OCI-LY1 (cell line): ENCODE results near the gene GRPEL1.

Source experiments
- H2AFZ ChIP-seq: fragments of 200-600 bp; sonication (generic), shearing (Covaris generic); 2 replicates; pipeline ENCODE4 v1.6.0; 2014; ENCODE audit warnings: antibody characterized with exemption, mild to moderate bottlenecking, low read length
- H3F3A ChIP-seq: fragments of 200-600 bp; sonication (generic), shearing (Covaris generic); 2 replicates; pipeline ENCODE4 v1.6.0; 2014; ENCODE audit warnings: mild to moderate bottlenecking, antibody characterized with exemption, low read length, moderate library complexity; ENCODE audit not compliant: insufficient read depth
- H3K27ac ChIP-seq: fragments of 200-600 bp; sonication (generic); 2 replicates; pipeline ENCODE4 v1.5.1; 2014; ENCODE audit warnings: low read length, mixed run types, mild to moderate bottlenecking, low read depth; ENCODE audit not compliant: poor library complexity, severe bottlenecking
- H3K27me3 ChIP-seq: fragments of 200-600 bp; sonication (generic); 2 replicates; pipeline ENCODE4 v1.6.0; 2014; ENCODE audit warnings: antibody characterized with exemption, mild to moderate bottlenecking, low read length, moderate library complexity; ENCODE audit not compliant: insufficient read depth
- H3K36me3 ChIP-seq: fragments of 200-600 bp; sonication (generic); 2 replicates; pipeline ENCODE4 v1.6.1; 2014; ENCODE audit warnings: mild to moderate bottlenecking, antibody characterized with exemption, low read length, moderate library complexity, mixed read lengths; ENCODE audit not compliant: insufficient read depth
- H3K4me1 ChIP-seq: fragments of 200-600 bp; sonication (generic); 2 replicates; pipeline ENCODE4 v1.5.1; 2014; ENCODE audit warnings: mild to moderate bottlenecking, low read length, moderate library complexity; ENCODE audit not compliant: insufficient read depth, severe bottlenecking
- H3K4me2 ChIP-seq: fragments of 200-600 bp; sonication (generic), shearing (Covaris generic); 2 replicates; pipeline ENCODE4 v1.6.1; 2014; ENCODE audit warnings: low read length
- H3K4me3 ChIP-seq: fragments of 200-600 bp; sonication (generic); 2 replicates; pipeline ENCODE4 v1.5.1; 2014; ENCODE audit warnings: low read length, low read depth, mild to moderate bottlenecking, mixed read lengths; ENCODE audit not compliant: poor library complexity, severe bottlenecking
- H3K79me2 ChIP-seq: fragments of 200-600 bp; shearing (Covaris generic); 2 replicates; pipeline ENCODE4 v1.6.1; 2016; ENCODE audit warnings: mixed run types, low read length, mixed read lengths; ENCODE audit not compliant: insufficient read depth
- H3K9ac ChIP-seq: fragments of 200-600 bp; sonication (generic), shearing (Covaris generic); 2 replicates; pipeline ENCODE4 v1.6.1; 2014; ENCODE audit warnings: mild to moderate bottlenecking, low read length, mixed read lengths
- H3K9me2 ChIP-seq: fragments of 200-600 bp; sonication (generic), shearing (Covaris generic); 2 replicates; pipeline ENCODE4 v1.6.1; 2014; ENCODE audit warnings: low read depth, mild to moderate bottlenecking, low read length, mixed read lengths
- H3K9me3 ChIP-seq: fragments of 200-600 bp; shearing (Covaris generic); 2 replicates; pipeline ENCODE4 v1.6.1; 2014; ENCODE audit warnings: low read length, mixed read lengths
- H4K20me1 ChIP-seq: fragments of 200-600 bp; sonication (generic), shearing (Covaris generic); 2 replicates; pipeline ENCODE4 v1.6.0; 2016; ENCODE audit warnings: mild to moderate bottlenecking, low read length; ENCODE audit not compliant: insufficient read depth
- CTCF ChIP-seq: fragments of 200-600 bp; sonication (generic), shearing (Covaris generic); IDR thresholded peaks from 2 replicates; pipeline ENCODE4 v1.5.1; 2017; ENCODE audit warnings: mild to moderate bottlenecking, antibody characterized with exemption, low read length, moderate library complexity, mixed read lengths
- EZH2 ChIP-seq: fragments of 200-600 bp; sonication (generic), shearing (Covaris generic); IDR thresholded peaks from 2 replicates; pipeline ENCODE4 v1.8.0; 2017; ENCODE audit warnings: borderline replicate concordance, mixed run types, mild to moderate bottlenecking, antibody characterized with exemption, low read length, moderate library complexity, mixed read lengths

Gene GRPEL1

GRCh38 chr4:7068279-7068842, 497 bp upstream of the GRPEL1 start:
- H3K4me3 ChIP-seq = peak overlapping the region; percentile 77
- H3F3A ChIP-seq = no peaks in the 10 kb centered on the region
- H3K36me3 ChIP-seq = peaks cover 20% of the 10 kb centered on the region; the same call in 1 of the 2 replicates
- H3K79me2 ChIP-seq = peaks cover 16% of the 10 kb centered on the region
- no peaks in the 10 kb centered on the region for H3K9me2 ChIP-seq
- no peaks in the 10 kb centered on the region for H4K20me1 ChIP-seq
- TF ChIP-seq EZH2 (no peak), CTCF (peak; percentile 9; the same call in 1 of the 2 replicates)
- peaks cover 20% of the 10 kb centered on the region for H3K4me1 ChIP-seq
- no peak overlapping the region for H3K27ac ChIP-seq
- H3K9ac ChIP-seq = peak overlapping the region; percentile 85
- H3K27me3 ChIP-seq = no peaks in the 10 kb centered on the region
- no peaks in the 10 kb centered on the region for H3K9me3 ChIP-seq
- peak overlapping the region; percentile 94 for H3K4me2 ChIP-seq
- H2AFZ ChIP-seq = no peak overlapping the region

- H3K27me3 ChIP-seq = no peaks in the 10 kb centered on the region
- H3K9me3 ChIP-seq = no peaks in the 10 kb centered on the region
- peak overlapping the region; percentile 77 for H3K4me3 ChIP-seq
- peaks cover 16% of the 10 kb centered on the region for H3K79me2 ChIP-seq
- H4K20me1 ChIP-seq = no peaks in the 10 kb centered on the region
- TF ChIP-seq CTCF = no peak
- no peak for TF ChIP-seq EZH2
- peaks cover 28% of the 10 kb centered on the region for H3K36me3 ChIP-seq
- no peak overlapping the region for H2AFZ ChIP-seq
- no peaks in the 10 kb centered on the region for H3F3A ChIP-seq
- H3K9me2 ChIP-seq = no peaks in the 10 kb centered on the region
- H3K9ac ChIP-seq = peak overlapping the region; percentile 89
- peak overlapping the region; percentile 1 for H3K27ac ChIP-seq
- peak overlapping the region; percentile 77 for H3K4me2 ChIP-seq
- peaks cover 20% of the 10 kb centered on the region for H3K4me1 ChIP-seq
Measured at GRCh38 chr4:7067126-7067451, 775 bp downstream of the GRPEL1 start.

- Histone ChIP-seq H3K27me3 (no peaks in the 10 kb centered on the region), H3K4me2 (peak overlapping the region; percentile 77), H3K4me1 (peaks cover 20% of the 10 kb centered on the region), H3K27ac (no peak overlapping the region), H3K9me3 (no peaks in the 10 kb centered on the region), H3K9ac (peak overlapping the region; percentile 89), H3K4me3 (peak overlapping the region; percentile 77), H3K9me2 (no peaks in the 10 kb centered on the region), H3K79me2 (peaks cover 16% of the 10 kb centered on the region), H3F3A (no peaks in the 10 kb centered on the region), H3K36me3 (peaks cover 34% of the 10 kb centered on the region), H4K20me1 (no peaks in the 10 kb centered on the region), H2AFZ (no peak overlapping the region)
- TF ChIP-seq EZH2 = no peak
- no peak for TF ChIP-seq CTCF
Measured at GRCh38 chr4:7066493-7066892, 1.4 kb downstream of the GRPEL1 start.
